HK-2 (cell line): Measurements from ENCODE around the gene ANTXRL.
"Not testable (repeated sequence)": the region's sequence is repeated elsewhere in the genome, so short reads cannot be mapped to it uniquely, and the experiment has no call there.

ENCODE experiments used
- DNase-seq: peaks from one replicate; pipeline ENCODE4 v3.0.0-alpha.2; 2018; ENCODE audit not compliant: unreplicated experiment

ANTXRL gene

DNA sequence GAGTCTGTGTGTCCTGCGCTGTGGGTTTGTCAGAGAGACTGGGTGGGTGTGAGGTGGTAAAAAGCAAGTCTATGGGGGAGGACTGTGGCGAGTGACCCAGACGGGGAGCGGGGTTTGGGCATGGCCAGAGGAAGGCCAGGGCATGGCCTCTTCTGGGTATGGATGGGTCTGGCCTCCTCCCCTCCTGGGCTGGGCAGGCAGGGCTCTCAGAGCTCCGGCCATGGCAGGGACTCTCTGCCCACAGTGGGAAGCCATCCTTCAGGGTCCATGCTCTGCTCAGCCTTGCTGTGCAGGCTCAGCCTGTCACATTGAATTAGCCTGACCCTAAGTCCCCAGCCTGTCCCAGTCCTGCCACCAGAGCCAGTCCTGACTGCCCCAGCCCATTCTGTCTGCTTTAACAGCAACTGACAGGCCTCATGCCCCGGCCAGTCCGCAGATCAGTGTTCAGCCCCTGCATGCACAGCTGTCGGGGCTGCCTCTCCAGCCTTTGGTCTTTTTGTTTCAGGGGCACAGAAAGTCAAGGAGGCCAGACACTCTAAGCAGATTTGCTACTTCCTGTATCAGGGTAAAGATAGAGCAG is 7.9 kb downstream of the ANTXRL start:
- DNase-seq, result no peak

DNA sequence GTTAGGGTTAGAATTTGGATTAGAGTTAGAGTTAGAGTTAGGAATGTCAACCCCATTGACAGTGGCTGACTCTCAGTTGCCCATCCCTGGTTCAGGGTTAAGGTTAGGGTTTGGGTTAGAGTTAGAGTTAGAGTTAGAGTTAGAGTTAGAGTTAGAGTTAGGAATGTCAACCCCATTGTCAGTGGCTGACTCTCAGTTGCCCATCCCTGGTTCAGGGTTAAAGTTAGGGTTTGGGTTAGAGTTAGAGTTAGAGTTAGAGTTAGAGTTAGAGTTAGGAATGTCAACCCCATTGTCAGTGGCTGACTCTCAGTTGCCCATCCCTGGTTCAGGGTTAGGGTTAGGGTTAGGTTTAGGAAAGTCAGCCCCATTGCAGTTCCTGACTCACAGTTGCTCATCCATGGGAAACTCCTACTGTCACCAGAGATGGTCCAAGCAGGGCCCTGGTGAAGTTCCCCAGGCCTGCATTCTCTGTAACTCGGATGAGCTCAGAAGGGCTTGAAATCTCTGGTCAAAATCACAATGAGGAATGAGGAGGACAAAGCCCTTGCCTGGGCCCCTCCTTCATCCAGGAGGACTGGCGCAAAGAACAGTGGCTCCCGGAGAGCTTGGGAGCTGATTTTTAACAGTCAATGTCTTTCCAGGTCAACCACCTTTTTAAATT is 8.7 kb downstream of the ANTXRL start:
- DNase-seq, result not testable (repeated sequence)

DNA sequence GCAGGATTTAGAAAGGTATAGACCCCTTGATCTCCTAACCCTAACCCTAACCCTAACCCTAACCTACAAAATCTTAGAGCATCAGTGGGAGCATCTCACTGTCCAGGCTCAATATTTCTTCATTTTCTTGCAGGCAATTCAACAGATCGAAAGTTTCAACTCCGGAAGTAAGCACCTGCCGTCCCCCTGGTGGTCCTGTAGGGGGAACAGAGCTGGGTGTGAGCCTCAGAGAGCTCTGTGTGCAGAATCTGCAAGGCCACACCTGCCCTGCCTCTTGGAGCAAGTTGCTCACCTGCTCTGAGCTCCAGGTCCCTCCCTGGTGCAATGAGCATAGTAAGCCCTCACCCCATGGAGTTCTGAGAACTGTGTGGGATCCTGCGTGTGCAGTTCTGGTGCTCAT is 9.3 kb downstream of the ANTXRL start:
- not testable (repeated sequence) for DNase-seq

DNA sequence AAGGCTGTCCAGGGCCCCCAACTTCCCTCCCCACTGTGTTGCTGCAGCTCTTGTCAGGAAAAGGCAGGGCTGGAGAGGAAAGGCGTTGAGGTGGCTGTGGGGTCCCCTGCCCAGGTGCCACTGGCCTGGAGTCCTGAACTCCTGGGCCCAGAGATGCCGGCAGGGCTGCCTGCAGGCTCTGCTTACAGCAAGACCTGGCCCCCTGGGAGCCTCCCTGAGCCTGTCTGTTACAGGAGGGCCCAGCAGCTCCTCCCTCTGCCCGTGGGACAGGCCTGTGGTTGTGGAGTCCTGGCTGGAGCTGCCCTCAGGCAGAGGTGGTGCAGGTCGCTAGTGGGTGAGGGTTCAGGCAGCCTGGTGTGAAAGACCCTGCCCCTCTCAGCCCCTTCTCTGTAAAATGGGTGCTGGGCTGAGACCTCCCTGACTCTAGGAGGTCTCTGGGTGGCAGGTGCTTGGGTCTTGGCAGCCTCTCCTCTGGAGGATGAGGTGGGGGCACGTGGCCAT is 9.9 kb downstream of the ANTXRL start:
- DNase-seq, result no peak

DNA sequence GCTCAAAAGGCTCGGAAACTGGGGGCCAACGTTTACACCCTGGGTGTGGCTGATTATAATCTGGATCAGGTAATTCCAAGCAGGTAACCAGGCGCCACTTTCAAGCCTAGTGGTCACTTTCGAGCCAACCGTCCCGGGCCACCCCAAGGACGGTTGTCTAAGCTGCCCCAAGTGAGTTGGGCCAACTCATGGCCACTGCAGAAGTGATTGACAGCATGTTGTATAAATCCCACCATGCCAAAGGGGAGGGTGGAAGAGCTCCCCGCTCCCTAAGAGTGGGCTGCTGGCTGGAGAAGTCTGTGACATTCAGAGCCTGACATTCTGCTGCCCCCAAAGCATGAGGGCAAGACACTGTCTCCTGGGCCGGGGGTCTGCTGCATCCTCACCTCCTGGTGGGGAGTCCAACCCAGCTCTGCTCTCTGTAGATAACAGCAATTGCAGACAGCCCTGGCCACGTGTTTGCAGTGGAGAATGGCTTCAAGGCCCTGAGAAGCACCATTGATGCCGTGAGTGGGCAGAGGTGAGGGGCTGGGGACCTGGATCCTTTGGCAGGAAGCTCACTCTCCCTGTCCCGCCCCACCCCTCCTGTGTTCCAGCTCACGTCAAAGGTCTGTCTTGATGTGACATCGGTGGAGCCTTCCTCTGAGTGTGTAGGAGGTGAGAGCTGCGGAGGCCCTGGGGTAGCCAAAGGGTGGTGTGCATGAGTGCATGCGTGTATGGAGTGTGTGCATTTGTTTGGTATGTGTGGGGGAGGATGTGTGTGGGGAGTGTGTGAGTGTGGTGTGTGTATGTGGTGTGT is 10.8 kb downstream of the ANTXRL start:
- no peak for DNase-seq

DNA sequence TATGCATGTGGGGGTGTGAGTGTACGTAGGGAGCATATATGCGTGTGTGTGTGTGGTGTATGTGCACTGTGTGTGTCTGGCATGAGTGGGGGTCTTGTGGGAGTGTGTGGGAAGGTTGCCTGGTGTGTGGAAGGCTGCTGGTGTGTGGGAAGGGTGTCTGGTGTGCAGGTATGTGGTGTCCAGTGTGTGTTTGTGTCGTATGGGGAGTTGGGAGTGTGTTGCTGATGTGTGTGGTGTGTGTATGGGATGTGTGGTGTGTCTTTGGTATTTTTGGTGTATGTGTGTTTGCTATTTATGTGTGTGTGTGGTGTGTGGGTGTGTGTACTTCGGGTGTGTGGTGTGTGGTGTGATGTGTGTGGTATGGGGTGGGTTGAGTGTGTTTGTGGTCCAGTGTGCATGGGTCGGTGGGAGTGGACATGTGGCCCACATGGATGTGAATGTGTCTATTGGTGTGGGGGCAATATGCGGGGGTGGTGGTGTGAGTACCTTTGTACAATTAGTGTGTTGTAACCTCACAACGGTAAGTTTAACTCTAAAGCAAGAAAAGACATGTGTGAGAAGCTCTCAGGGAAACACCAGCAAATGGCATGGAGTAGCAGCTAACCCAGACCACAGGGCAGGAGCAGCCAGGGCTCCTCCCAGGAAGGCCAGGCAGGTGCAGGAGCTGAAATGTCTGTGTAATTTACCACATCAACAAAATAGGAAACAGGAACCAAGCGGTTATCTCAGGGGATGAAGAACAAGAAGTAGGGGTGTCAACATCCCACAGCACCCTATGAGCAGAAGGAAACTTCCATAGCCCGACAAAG is 11.9 kb downstream of the ANTXRL start:
- DNase-seq, result no peak

DNA sequence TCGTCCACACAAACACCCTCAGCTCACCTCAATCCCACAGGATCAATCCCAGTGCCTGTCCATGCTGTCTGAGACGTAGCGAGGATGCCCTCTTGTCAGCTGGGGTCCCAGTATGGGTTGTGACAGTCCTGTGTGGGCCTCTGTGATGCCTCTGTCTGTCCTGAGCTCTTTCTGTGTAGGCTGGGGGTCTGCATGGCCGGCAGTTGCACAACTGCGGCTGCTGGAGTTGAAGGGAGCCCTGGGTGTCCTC is 12.4 kb downstream of the ANTXRL start:
- no peak for DNase-seq

DNA sequence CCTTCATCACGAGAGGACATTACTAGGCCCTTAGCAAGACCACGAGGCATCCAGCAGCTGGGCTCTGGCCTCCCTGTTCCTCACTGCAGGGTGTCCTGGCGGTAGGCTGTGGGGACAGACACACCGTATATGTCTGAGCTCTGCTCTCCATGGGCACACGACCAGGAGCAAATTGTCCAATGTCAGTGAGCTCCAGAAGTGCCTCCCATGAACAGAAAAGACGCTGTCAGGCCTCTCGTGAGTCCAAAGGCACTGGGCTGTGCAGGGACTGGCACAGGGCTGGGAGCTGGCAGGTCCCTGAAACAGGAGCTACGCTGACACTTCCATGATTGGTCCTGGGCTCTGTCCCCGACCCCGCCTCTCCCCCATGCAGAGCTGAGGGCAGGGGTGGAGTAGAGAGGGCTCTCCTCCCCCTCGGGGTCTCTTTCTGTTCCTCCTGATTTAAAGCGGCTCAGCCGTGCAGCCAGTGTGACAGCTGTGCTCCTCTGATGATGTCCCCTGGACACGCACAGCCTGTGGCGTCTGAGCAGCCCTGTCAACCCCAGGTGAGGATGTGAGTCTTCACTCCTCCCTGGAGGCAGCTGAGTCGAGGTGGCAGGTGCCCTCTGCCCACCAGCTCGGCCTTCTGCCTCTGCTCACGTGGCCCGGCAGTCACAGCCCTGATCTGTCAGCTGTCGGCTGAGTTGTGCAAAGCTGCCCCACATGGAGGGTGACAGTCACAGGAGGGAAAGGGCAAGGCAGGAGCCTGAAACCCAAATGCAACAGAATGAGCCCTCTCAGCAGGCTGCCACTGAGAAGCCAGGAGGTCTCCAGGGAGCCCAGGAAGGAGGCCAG is 13.0 kb downstream of the ANTXRL start:
- no peak for DNase-seq

DNA sequence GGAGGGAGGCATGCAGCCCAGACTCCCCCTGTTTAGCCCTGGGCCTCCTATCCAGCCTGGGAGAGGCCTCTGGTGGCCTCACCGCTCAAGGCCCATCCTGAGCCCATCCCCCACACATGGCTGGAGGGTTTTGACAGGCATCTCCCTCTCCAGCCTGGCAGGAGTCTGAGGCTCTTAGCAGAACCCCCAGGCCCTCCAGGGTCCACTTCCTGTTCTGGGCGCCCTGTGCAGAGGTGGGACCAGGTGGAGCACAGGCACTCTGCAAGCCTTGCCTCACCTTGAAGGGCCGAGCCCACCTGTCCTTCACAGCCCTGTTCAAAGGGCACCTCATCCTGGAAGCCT is 13.5 kb downstream of the ANTXRL start:
- DNase-seq, result not testable (repeated sequence)

DNA sequence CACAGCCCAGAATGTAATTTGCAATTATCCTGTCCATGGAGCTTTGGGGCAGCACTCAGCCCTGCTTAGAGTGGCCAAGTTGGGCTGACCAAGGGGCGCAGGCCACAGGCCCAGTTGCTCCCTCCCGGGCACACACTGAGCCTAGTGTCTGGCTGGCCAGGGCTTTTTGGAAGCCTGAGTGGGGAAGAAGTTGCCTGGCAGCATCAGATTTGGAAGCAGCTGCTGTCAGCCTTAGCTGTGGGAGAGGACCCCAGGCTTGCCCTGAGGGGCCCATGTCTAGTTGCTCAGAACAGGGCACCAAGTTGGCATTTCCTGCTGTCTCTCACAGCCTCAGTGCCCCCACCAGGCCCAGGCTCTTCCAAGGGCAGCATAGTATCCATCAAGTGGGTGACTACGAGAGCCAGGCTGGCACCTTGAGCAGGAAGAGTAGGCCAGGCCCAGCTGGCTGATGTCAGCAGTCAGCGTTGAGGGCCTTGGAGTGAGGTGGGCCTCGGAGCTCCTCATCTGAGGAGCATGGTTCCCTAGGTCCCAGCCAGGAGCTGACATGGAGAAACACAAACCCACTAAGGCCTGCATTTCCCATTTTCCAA is 14.4 kb downstream of the ANTXRL start:
- no peak for DNase-seq

DNA sequence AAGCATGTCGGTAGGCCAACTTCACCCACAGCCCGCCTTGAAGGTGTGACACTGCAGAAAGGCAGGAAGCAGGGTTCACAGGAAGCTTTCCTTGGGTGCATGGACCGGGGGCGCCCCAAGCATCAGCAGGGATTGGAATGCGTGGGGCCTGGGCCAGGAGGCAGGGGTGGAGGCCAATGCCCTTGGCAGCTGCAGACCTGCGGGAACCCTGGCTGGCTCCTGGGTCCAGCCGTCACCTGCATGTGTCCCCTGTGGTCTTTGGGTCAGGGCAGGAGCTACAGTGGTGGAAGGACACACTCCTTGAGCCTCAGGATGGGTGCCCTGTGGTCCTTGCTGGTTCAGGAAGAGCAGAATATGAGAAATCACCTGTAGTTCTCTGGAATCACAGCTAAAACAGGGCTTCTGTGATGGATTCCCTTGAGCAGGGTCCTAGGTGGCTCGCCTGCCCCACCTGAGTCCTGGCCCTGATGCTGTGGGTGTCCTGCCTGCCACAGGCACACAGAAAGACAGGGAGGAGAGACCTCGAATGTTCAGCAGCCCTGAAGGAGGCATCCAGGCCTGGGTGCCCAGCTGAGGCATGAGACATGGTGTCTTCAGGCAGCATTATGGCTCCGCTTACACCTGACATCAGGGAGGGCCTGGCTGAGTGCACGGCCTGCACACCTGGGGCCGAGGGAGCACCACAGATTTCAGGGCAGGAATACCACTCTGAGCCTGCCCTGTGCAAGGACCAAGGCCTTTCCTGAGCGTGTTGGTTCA is 15.1 kb downstream of the ANTXRL start:
- no peak for DNase-seq

DNA sequence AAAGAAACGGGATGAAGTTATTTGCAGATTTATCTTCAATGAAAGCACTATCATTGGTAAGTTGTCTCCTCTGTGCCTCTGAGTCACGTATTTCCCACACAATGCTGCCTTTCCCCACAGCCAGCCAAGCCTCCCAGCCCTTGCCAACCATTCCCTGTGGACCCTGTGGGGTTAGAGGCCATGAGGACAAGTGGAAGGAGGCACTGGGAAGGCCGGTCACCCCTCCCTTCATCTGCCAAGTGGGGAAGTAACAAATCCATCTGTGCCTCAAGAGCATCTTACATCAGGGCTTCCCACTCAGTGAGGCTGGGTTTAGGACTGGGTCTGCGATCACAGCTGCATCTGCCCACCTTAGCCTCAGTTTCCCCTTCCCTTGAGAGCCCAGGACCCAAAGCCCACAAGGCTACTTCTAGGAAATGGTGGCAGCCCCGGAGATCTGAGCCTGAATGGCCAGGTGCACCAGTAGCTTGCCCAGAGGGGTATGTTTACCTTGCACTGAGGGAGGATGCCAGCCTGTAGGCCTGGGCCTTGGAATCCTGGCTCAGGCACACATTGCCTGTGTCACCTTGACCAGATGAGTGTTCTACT is 16.1 kb downstream of the ANTXRL start:
- not testable (repeated sequence) for DNase-seq

DNA sequence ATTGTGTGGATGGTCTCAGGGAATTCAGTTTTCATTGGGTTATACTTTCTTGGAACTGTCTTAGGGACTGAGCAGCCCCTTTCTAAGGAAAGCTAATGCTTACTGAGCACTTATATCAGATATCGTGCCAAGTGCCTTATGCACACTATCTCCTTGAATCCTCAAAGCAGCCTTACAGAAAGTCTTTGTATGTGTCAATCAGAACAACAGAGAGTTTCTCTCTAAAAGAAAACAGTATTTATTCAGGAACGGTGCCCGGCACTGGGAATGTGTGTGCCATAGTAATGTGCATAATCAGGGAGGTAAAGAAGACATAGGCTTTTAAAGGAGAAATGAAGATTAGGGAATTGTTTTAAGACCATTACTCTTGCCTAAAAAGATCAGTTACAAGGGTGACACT is 17.3 kb downstream of the ANTXRL start:
- DNase-seq, result no peak

DNA sequence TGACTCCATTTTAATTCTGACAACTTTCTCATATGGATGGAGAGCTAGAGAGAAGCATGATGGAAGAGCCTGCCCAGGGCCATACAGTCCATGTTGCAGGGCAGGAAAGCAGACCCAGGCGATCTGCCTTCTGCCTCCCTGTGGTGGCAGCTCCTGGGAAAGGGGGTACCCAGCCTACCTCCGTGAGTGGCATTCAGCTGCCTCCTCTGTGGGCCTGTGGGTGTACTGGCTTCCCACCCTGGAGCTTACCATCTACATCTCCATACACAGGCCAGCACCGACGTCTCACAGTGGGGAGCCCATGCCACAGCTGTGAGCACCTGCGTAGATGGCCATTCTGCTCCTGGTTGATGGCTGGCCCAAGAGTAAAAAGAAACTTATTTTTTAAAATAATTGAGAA is 17.9 kb downstream of the ANTXRL start:
- not testable (repeated sequence) for DNase-seq

DNA sequence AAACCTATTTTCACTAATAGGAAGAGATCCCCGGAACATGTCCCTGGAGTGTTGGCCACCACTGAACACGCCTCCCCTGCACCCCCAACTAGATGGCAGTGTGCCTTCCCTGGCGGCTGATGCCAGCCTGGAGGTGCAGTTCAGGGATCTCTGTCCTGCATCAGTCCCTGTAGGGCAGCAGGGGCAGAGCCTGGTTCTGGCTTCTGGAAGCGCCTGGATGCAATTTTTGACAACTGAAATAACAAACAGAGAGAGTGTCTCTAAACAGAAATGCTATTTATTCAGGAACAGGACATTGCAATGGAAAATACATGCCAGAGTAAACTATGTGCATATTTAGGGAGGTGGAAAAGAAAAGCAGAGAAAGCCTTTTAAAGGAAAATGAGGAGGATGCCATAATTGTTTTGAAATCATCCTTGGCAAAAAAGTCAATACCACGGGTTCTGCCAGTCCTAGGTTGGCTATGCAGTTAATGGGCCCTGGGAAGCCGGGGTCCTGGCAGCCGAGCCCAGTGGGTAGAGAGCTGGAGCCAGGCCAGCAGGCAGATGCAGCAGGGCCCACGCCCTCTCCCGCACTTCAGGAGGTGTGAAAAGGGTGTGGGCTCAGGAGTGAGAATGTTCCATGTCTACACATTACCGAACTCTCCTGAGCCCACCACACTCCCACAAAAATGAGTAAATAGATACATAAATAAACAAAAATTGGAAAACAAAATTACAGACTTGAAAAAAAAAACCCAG is 18.5 kb downstream of the ANTXRL start:
- no peak for DNase-seq

DNA sequence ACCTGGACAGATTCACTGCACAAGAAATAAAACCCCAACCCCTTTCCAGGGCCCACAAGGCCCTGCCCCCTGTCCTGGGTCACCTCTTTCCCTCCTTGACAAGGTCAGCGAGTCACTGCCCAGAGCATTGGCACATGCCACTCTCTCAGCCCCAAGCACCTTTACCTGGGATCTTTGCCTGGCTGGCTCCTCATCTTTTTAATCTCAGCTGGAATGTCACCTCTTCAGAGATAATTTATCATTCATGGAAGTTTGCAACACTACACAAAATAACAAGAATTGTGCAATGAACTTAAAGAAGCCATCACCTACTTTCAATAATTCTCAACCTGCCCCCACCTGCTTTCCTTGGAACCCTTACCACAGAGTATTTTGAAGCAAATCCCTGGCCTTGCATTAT is 19.2 kb downstream of the ANTXRL start:
- no peak for DNase-seq

DNA sequence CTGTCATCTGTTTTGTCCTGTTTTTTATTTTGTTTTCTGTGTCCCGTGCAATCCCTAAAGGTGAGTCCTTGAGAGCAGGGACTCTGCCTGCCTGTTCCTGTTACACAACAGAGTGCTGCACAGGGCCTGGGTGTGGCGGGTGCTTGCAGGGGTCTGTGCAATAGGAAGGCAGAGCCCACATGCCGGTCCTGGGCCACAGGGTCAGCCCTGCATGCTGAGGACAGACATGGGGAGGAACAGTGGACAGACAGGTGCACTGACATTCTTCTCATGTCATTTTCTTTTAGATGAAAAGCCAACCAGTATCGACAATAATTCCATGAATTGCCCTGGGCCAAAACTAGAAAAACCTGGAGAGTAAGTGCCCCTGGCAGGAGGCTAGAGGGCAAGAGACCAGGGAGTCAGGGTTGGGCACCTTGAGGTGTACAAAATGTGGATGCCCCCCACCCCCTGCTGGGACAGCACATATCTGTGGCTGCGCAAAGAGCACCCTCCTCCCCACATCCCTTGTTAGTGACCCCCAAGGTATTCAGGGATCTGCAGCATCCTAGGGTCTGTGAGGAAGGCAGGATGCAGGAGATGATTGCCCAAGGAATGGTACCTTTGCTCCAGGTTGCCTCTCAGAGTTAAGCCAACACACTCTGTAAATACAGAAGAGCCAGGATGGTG is 19.9 kb downstream of the ANTXRL start:
- DNase-seq, result no peak

DNA sequence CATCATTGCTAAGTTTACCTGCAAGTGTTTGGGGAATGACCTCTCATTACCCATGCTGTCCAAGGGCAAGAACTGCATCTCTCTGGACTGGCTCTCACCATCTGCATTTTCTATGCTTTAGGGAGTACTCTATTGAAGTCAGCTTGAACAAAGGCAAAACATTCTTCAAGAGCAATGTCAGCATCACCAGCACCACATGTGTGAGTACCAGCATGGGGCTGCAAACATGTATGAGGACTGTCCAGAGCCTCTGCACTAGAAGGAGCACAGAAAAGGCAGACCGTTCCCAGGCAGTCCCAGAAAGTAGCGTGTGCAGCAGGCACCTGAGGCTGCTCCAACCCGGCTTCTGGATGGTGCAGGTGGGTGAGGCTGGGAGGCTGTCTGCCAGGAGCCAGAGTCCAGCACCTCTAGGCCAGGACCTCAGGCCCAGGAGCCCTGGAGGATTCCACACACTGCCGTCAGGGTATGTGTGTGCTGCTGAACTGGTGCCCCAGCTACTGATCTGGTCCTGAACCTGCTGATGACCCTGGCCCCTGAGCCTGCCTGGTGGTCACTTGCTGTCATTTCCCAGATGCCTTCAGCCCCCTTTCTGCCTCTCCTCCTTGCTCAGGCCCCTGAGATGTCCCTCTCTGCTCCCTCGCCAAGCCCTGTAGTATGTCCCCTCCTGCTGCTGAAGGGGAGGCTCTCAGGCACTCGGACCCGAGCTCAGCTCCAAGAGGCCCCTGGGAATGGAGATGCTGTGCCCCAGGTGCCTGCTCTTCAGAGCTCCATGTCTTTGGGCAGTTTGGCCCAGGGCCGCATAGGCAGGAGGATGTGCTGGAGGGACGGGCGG is 20.7 kb downstream of the ANTXRL start:
- DNase-seq, result no peak
